Panc1 (cell line): Measurements from ENCODE around the gene NPEPL1.

Source experiments
- CTCF ChIP-seq: fragments of 450-650 bp; IDR thresholded peaks from 2 replicates; pipeline ENCODE4 v1.5.1; 2017; ENCODE audit warnings: mild to moderate bottlenecking
- POLR2AphosphoS5 ChIP-seq: IDR thresholded peaks from 2 replicates; pipeline ENCODE4 v1.6.1; 2012; ENCODE audit warnings: mild to moderate bottlenecking, low read depth, low read length, moderate library complexity
- REST ChIP-seq, 2 experiments: IDR thresholded peaks; 2 replicates each; pipeline ENCODE4 v1.6.1; 2011 to 2012; ENCODE audit warnings: low read depth in 2 of 2, control low read depth in 1 of 2, low read length in 1 of 2, mild to moderate bottlenecking in 1 of 2, moderate library complexity in 1 of 2; ENCODE audit not compliant: insufficient read depth in 1 of 2

GRCh38 chr20:58714340-58714922 is 21.8 kb downstream of the NPEPL1 start:
- TF ChIP-seq CTCF (no peak), REST (IDR thresholded peaks at IDR 0.05; ENCODE audit: insufficient read depth in 1 of 2, low read depth in 2 of 2, low read length in 1 of 2) (no peak), POLR2AphosphoS5 (no peak)
